Loucy (cell line): ENCODE data around the gene PPP3CA.

Experiments
- EZH2phosphoT487 ChIP-seq: fragments of 200-600 bp; IDR thresholded peaks from 2 replicates; pipeline ENCODE4 v1.6.1; 2018; ENCODE audit warnings: antibody characterized with exemption, mild to moderate bottlenecking, moderate library complexity, borderline replicate concordance
- TF ChIP-seq, protein P1 (sequence below): fragments of 200-600 bp; sonication (generic); conservative IDR thresholded peaks from 2 replicates; pipeline ENCODE4 v1.5.1; 2014; ENCODE audit warnings: mild to moderate bottlenecking, antibody characterized with exemption, low read length

GRCh38 chr4:101145021-101145420, 202.3 kb downstream of the PPP3CA start:
- TF ChIP-seq, protein P1, sequence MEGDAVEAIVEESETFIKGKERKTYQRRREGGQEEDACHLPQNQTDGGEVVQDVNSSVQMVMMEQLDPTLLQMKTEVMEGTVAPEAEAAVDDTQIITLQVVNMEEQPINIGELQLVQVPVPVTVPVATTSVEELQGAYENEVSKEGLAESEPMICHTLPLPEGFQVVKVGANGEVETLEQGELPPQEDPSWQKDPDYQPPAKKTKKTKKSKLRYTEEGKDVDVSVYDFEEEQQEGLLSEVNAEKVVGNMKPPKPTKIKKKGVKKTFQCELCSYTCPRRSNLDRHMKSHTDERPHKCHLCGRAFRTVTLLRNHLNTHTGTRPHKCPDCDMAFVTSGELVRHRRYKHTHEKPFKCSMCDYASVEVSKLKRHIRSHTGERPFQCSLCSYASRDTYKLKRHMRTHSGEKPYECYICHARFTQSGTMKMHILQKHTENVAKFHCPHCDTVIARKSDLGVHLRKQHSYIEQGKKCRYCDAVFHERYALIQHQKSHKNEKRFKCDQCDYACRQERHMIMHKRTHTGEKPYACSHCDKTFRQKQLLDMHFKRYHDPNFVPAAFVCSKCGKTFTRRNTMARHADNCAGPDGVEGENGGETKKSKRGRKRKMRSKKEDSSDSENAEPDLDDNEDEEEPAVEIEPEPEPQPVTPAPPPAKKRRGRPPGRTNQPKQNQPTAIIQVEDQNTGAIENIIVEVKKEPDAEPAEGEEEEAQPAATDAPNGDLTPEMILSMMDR: no peak
- TF ChIP-seq EZH2phosphoT487: no peak
